HG03097 (cell line): ENCODE results near the gene SAP30.

Experiments
- ATAC-seq: cut with Tn5 transposase; IDR thresholded peaks from one replicate; pipeline ENCODE4 v1.9.1; 2021; ENCODE audit not compliant: unreplicated experiment, low FRiP score

The SAP30 gene

DNA sequence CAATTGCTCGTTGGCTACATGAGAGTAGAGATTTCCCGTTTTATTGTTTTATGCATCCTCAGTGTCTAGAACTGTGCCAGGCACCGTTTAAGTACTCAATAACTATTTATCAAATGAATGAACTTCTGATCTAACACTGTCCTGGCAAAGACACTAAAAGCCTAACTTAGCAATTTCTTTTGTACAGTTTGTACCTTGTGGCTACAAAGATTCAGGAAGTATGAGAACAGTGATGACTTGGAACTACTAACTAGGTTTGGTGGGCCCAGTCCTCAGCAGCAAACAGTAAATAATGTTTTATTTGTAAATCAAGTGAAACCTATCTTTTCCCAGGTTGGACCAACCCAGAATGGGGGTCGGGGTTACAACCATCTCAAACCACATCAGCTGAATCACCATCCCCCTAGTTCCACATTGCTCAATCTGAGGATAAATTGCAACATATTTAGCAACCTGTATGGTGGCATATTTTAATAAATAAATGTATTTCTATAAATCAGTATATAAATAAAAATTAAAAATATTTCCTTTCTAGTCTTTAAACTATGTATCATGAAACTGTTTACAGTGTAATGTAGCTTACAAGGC, 40.4 kb downstream of the SAP30 start:
- ATAC-seq = no peak

DNA sequence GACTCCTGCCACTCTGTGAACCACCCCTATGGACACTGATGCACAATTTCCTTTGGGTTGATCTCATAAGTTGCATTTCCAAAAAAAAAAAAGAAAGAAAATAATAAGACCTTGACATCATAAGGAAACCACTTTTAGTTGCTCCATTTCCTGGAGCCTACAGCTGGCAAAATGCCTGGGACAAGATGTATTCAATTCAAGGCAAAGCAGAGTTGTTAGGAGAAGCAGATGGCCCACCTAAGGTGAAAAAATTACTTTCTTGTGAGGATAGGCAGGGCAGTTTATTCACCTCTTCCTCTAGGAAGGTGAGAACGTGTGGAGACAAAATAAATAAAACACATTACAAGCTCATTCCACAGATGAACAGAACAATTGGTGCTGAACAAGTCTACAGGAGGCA, 42.3 kb downstream of the SAP30 start:
- no peak for ATAC-seq

DNA sequence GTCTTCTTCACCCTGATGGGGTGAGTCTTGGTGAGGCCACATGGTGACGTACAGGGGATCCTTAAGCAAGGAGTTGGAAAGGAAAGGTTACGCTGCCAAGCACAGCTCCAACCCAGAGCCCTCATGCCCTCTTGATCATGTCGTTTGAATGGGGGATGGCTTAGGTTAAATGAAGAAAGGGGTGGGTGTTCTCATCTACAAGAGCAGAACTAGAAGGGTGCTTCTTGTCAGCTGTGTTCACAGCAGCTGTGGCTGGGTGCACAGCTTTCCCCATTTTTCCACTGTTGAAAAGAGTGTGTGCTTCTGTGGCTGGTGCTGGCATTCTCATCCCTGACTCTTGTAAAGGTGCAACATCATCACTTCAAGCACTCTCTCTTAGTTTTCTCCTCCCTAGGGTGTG, 43.7 kb downstream of the SAP30 start:
- no peak for ATAC-seq

DNA sequence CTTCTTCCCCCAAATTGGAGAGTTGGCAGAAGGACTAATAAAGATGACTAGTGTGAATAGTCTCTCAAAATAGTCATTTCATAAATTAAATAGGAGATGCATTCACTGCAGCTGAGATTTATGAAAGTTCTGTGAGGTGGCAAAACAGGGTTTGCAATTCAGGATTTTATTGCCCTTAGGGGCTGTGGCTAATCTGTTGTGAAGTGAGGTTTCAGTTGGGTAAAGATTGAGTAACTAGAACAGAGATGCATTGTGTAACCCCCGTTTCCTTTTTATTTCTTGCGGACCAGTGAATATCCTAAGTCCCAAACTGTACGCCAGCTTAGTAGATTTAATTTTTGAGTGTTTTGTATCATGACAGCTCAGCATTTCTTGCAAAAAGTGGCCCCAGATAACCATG, 44.3 kb downstream of the SAP30 start:
- ATAC-seq = no peak

DNA sequence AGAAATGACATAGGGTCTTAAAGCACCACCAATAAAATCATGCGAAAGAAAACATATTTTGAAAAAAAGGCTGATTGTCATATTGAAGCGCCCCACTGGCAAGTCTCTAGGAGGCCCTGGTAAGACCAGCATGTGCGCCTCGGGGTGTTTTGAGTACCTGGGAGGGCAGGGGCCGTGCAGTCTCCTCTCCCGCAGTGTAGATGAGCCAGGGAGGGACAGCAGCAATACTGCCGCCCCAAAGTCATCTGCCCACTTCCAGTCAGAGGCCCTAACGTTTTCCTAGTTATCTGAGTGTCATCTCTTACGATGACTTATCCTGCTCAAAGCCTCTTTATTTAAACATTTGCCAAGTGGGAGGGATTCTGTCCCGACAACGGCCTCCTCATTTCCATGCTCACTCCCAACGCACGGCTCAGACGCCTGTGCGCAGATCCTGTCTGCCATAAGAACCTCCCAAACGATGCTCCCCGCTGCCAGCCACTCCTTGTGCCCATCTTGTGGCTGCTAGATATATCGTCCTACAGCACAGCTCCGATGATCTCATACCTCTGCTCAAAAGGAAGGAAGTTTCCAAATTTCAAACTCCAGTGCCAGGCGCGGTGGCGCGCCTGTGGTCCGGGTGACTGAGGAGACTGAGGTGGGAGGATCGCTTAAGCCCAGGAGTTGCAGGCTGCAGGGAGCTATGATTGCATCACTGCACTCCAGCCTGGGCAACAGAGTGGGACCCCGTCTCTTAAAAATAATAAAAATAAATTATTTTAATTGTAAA, 45.3 kb downstream of the SAP30 start:
- no peak for ATAC-seq

DNA sequence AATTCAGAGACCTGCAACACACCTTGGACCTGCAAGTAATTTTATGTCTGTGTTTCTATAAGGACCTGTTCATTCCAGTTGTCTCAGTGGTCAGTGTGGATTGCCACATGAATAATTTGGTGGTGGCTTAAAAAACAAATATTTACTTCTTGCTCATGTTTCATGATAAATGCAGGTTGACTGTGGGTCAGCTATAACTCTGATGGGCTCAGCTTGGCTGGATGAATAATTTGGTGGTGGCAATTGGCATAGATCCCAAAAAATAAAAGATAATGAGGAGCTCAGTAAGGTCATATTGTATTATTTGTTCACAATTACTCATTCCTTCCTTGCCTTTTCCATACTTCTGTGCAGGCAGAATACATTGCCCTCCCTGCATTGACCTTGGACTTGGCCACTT, 47.1 kb downstream of the SAP30 start:
- no peak for ATAC-seq

DNA sequence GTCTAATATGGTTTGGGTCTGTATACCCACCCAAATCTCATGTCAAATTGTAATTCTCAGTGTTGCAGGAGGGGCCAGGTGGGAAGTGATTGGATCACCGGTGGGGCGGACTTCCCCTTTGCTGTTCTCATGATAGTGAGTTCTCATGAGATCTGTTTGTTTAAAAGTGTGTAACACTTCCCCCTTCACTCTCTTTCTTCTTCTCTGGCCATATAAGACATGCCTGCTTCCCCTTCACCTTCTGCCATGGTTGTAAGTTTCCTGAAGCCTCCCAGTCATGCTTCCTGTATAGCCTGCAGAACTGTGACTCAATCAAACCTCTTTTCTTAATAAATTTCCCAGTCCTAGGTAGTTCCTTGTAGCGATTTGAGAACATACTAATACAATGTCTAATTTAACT, 47.9 kb downstream of the SAP30 start:
- ATAC-seq = no peak

DNA sequence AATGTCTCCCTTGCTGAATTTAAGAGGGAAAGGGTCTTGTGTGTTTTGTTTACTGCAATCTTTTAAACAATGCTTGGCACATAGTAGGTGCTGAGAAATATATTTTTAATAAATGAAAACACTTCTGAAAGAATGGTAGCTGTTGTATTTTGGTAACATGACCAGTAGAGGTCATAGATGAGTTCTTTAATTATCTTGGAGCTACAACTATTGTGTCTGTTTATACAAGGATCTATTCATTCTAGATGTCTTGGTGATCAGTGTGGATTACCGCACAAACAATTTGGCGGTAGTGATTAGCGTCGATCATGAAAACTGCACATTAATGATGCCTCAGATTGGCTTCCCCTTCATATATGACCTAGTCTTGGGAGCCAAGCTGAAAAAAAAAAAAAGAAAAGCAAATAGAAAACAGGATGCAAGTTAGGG, 49.6 kb downstream of the SAP30 start:
- no peak for ATAC-seq

DNA sequence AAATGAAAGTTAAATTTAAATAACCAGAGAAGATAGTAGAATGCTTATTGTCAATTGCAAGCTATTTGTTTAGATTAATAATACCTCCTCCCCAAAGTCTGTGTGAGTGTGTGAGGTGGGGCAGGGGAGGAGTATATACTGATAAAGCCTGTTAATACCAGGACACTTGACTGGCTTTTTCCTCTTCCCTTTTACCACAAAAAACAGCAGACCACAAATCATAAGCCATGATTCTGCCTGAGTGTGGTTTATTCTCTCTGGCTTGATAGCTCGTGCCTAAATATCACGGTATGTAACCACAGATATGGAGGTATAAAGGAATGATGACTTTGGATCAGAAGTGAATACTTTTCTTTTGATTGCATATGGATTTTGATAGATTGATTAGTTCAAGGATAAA, 50.0 kb downstream of the SAP30 start:
- no peak for ATAC-seq

DNA sequence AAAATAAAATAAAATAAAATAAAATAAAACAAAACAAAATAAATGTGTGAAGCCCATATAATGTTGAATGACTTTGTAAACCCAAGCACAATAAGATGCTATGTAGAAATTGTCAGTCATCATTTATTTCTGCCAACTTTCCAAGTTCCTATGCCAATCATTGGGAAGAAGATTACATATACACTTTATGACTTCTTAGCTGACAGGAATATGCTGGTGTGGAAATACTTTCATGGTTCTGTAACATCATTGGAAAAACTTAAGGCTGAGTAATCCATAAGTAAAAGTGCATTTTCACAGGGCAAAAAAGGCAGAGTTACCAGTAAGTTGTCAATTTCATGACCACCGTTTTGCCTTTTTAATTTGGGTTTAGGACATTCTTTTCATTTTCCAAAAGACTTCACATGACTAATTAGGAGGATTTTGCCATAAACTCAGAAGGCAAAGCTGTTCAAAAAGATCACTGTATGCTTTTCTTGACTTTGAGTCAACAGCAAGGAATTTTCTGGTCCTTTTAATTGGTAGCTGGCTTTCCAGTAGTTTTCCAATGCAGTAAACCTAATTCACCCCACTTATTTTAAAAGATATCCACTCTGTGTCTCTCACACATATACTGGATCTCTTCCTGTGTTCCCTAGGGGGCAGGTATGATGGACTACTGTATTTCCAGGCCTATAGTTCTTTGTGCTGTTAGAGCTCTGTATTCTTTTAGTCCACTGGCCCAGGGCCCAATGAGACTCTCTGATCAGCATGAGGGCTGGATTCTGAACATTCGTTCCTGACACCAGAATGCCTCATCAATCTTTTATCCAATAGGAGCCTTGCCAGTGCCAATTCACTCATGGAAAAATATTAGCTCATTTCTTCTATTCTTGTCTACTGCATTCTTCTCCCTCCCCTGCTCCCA, 54.4 kb downstream of the SAP30 start:
- ATAC-seq = no peak

DNA sequence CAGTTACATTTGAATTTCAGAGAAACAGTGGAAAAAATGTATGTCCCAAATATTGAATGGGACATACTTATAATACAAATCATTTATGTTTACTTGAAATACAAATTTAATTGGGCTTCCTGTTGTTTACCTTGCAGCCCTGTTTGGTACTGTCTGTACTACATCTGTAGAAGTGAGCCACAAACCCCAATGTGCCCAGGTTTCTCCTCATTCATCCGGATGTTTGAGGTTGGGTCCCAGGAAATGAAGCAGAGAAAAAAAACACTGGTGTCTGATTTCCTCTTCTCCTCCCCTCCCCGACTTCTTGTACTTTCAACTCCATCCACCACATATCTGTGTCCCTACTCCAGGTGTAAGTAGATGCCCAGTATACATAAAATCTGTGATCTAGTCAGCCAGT, 55.3 kb downstream of the SAP30 start:
- ATAC-seq = no peak
